Hematopoietic multipotent progenitor cell treated with erythropoietin and hydrocortisone succinate and interleukin-3 and kit ligand, for 6 days (in vitro differentiated cells): Measurements from ENCODE around the gene CA12.

ENCODE experiments used
- DNase-seq: peaks from one replicate; pipeline ENCODE4 v3.0.0-alpha.2; 2015

Gene CA12

GRCh38 chr15:63299943-63300575, 81.6 kb downstream of the CA12 start:
- DNase-seq: no peak

- DNase-seq: no peak
These were observed 85.5 kb downstream of the CA12 start for GRCh38 chr15:63296195-63296594.

- no peak for DNase-seq
These were observed 86.3 kb downstream of the CA12 start for GRCh38 chr15:63295341-63295740.

- no peak for DNase-seq
These were observed 87.3 kb downstream of the CA12 start for GRCh38 chr15:63294359-63294758.

GRCh38 chr15:63292771-63293170, 88.9 kb downstream of the CA12 start:
- no peak for DNase-seq

- no peak for DNase-seq
These were observed 89.4 kb downstream of the CA12 start for GRCh38 chr15:63292241-63292640.

- DNase-seq: no peak
These were observed 90.1 kb downstream of the CA12 start for GRCh38 chr15:63291507-63291906.

GRCh38 chr15:63288778-63289378, 92.8 kb downstream of the CA12 start:
- peak; percentile 90 for DNase-seq

GRCh38 chr15:63288342-63288741, 93.3 kb downstream of the CA12 start:
- DNase-seq: no peak

GRCh38 chr15:63287109-63287508, 94.5 kb downstream of the CA12 start:
- DNase-seq: no peak

- no peak for DNase-seq
These were observed 97.3 kb downstream of the CA12 start for GRCh38 chr15:63284335-63284734.

- no peak for DNase-seq
These were observed 98.5 kb downstream of the CA12 start for GRCh38 chr15:63283126-63283525.

GRCh38 chr15:63277893-63278456, 103.7 kb downstream of the CA12 start:
- peak; percentile 59 for DNase-seq

GRCh38 chr15:63277038-63277892, 104.4 kb downstream of the CA12 start, which contains the start of gene APH1B:
Gene APH1B (plus strand): TSS chr15:63277605. CDS start chr15:63277624, 19 bp downstream.
- DNase-seq: peak; percentile 93

- DNase-seq: peak; percentile 43
These were observed 105.2 kb downstream of the CA12 start for GRCh38 chr15:63276342-63277037.

GRCh38 chr15:63274427-63274826, 107.2 kb downstream of the CA12 start:
- DNase-seq: no peak
